ENCODE data around the gene TIGAR. TPM values are rescaled to one million over a fixed set of nuclear protein-coding genes. Genes with fewer than 3 reads are reported as not detected.

TIGAR gene
- total and polyA plus RNA-seq, 2 of the 8 experiments (the other 6 are each of a cell fraction or from before 2014, with no cell fraction given) = 3.8 to 26.4 TPM

DNA sequence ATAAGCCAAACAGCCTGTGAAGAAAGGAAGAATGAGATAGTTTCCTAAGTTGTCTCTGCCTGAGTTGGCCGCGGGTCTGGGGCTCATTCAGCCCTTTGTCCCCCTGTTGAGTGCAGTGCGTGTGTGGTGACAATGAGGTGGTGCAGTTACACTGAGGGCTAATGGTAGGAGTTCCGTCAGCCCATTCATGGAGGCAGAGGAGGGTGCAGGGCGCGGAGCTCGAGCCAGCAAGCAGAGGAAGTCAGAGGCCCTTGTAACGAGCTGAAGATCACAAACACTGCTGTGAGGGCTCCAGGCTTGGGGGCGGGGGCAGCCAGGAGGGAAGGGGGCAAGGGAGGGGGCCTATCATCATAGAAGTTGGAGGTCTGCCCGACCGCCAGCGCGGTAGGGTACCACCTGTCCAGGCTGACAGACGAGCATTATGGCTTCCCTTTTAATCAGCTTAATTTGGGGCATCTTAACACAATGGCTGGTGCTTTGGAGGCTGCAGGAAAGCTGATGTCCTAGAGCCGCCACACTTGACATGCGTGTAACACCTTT, 27.0 kb upstream of the TIGAR start:
- peaks cover 37 to 47% of the 10 kb centered on the region in 2 experiments for H4K20me1 ChIP-seq (replicated peaks in 1 of 2; ENCODE audit: control insufficient read depth in 1 of 2, insufficient read depth in 2 of 2, low read length in 2 of 2)
- H3K4ac ChIP-seq (replicated peaks; ENCODE audit: insufficient read length, low read depth, low read length) = no peak overlapping the region
- H3K56ac ChIP-seq (replicated peaks; ENCODE audit: insufficient read length, low read depth, low read length) = no peak overlapping the region
- H3K9me3 ChIP-seq (ENCODE audit: insufficient read depth in 2 of 2, low read depth in 1 of 2, low read length in 1 of 2) = no peaks in the 10 kb centered on the region
- DNase-seq (ENCODE audit: low read depth in 1 of 2, low spot score in 2 of 2) = no peak
- no peaks in the 10 kb centered on the region for H3K27me3 ChIP-seq (replicated peaks in 1 of 4; ENCODE audit: control insufficient read depth in 3 of 4, extremely low read depth in 1 of 4, insufficient read depth in 3 of 4, low read length in 3 of 4)
- no peak overlapping the region for H3K23ac ChIP-seq (ENCODE audit: insufficient read length)
- no peak overlapping the region for H2BK12ac ChIP-seq (ENCODE audit: low read depth, low read length)
- H4K91ac ChIP-seq (replicated peaks; ENCODE audit: insufficient read length, low read length) = no peak overlapping the region
- 0 out of 2 replicates have a peak overlapping the region, but pooled peaks have one; percentile 28 for H2BK5ac ChIP-seq (ENCODE audit: low read depth, low read length)
- no peak overlapping the region for H4K8ac ChIP-seq (ENCODE audit: extremely low read depth, insufficient read depth, low read length)
- H3K18ac ChIP-seq (ENCODE audit: extremely low read depth, low read length) = no peak overlapping the region
- H2BK120ac ChIP-seq (replicated peaks; ENCODE audit: low read depth, low read length) = no peak overlapping the region
- CTCF ChIA-PET (ENCODE audit: partially characterized antibody) = interaction anchor here (1.3 to 3.4 kb wide), 4 partner anchors 9 to 16 kb away, joined by 5 to 20 read pairs (median 10); no protein-coding TSS in a partner anchor
- H4K5ac ChIP-seq (ENCODE audit: insufficient read length, low read depth, low read length) = no peak overlapping the region
- no peaks in the 10 kb centered on the region for H3K23me2 ChIP-seq (ENCODE audit: low read depth, low read length)
- FAIRE-seq = no peak
- H3K4me2 ChIP-seq (ENCODE audit: insufficient read depth in 1 of 2, low read depth in 2 of 2, low read length in 2 of 2) = no peak overlapping the region
- H3K79me2 ChIP-seq (ENCODE audit: control insufficient read depth in 1 of 2, insufficient read depth in 2 of 2, low read length in 2 of 2) = peaks cover 3 to 70% of the 10 kb centered on the region in 2 experiments
- no peak overlapping the region for H3K27ac ChIP-seq (ENCODE audit: low read depth, low read length)
- H3K14ac ChIP-seq (ENCODE audit: insufficient read length) = no peak overlapping the region
- 95% methylated on average over 11 of the region's 16 CpGs; no CpG with 5 or more reads in 1 of the 2 experiments for WGBS, 2 experiments (ENCODE audit: extremely low coverage in 1 of 2, insufficient coverage in 1 of 2, insufficient read length in 1 of 2, insufficient replicate concordance in 2 of 2, low coverage in 1 of 2, low lambda C conversion rate in 2 of 2, missing lambda C conversion rate in 1 of 2)
- peaks cover 7% of the 10 kb centered on the region for H3K79me1 ChIP-seq (ENCODE audit: low read depth, low read length)
- no peak overlapping the region for H2BK20ac ChIP-seq (ENCODE audit: low read length)
- H3K36me3 ChIP-seq (ENCODE audit: control insufficient read depth in 2 of 4, insufficient read depth in 4 of 4, low read length in 3 of 4) = peaks cover 17 to 91% (median 55%) of the 10 kb centered on the region in 4 experiments
- no peak overlapping the region for H3K4me3 ChIP-seq (ENCODE audit: extremely low read depth in 1 of 4, insufficient read depth in 2 of 4, low read depth in 3 of 4, low read length in 4 of 4)
- no peak overlapping the region for H2AFZ ChIP-seq (ENCODE audit: low read length)
- TF ChIP-seq POLR2A (IDR thresholded peaks at IDR 0.05; ENCODE audit: control extremely low read depth in 1 of 2, low read depth in 2 of 2, low read length in 2 of 2) = peak in 1 of 2 experiments; percentile 29; a peak in 1 of 3 replicates
- TF ChIP-seq SP1 (IDR thresholded peaks at IDR 0.05; ENCODE audit: low read depth, low read length) = no peak
- no peak for TF ChIP-seq RBBP5 (IDR thresholded peaks at IDR 0.05; ENCODE audit: borderline replicate concordance, low read depth, low read length)
- no peak for TF ChIP-seq ASH2L (IDR thresholded peaks at IDR 0.05; ENCODE audit: low read length)
- TF ChIP-seq CBX8 (IDR thresholded peaks at IDR 0.05; ENCODE audit: borderline replicate concordance, low read depth, low read length) = no peak
- TF ChIP-seq EZH2 (IDR thresholded peaks at IDR 0.05; ENCODE audit: low read depth, low read length, severe bottlenecking) = no peak
- peak; percentile 34 for TF ChIP-seq POLR2AphosphoS5 (IDR thresholded peaks at IDR 0.05; ENCODE audit: low read depth, low read length)
- no peak for TF ChIP-seq SP4 (IDR thresholded peaks at IDR 0.05; ENCODE audit: low read length)
- TF ChIP-seq RAD21 (IDR thresholded peaks at IDR 0.05 in 1 of 2, conservative IDR thresholded peaks at IDR 0.05 in 1 of 2; ENCODE audit: low read depth in 2 of 2, low read length in 2 of 2) = no peak
- no peak for TF ChIP-seq HDAC6 (IDR thresholded peaks at IDR 0.05; ENCODE audit: low read depth, low read length)
- TF ChIP-seq TCF12 (IDR thresholded peaks at IDR 0.05; ENCODE audit: low read depth, low read length) = no peak
- H2AK5ac ChIP-seq (ENCODE audit: low read depth, low read length) = no peak overlapping the region
- POLR2A ChIA-PET (ENCODE audit: partially characterized antibody) = interaction anchor here (0.6 to 29.3 kb wide), 4 partner anchors 4 to 97 kb away, joined by 3 to 531 read pairs (median 268); partner anchors contain the start of gene CCND2
- H3K9ac ChIP-seq (replicated peaks in 1 of 4; ENCODE audit: extremely low read depth in 1 of 4, low read depth in 3 of 4, low read length in 3 of 4) = no peak overlapping the region
- peaks cover 0 to 9% (median 0%) of the 10 kb centered on the region in 4 experiments; a peak in 4 of 7 replicates for H3K4me1 ChIP-seq (replicated peaks in 1 of 4; ENCODE audit: control insufficient read depth in 3 of 4, insufficient read depth in 4 of 4, low read length in 3 of 4)
- H2BK15ac ChIP-seq (ENCODE audit: low read length) = no peak overlapping the region
